A673 (cell line): Measurements from ENCODE around the gene RAB3D. TPM values are rescaled to one million over a fixed set of nuclear protein-coding genes. Genes with fewer than 3 reads are reported as not detected.
A peak's percentile ranks its signal among the peaks of the same experiment; 100 is the strongest.

Source experiments
- BruUV-seq: library from RNA; stranded (reverse); fragments of 400-500 nt; replicated peaks from 2 replicates; lab custom pipeline; 2021; lab: Mats Ljungman, UMichigan
- CTCF ChIA-PET: fragments of 300-600 bp; sonication (Branson Sonifier 250); formaldehyde crosslinking; loops from one replicate; lab custom pipeline; 2022; ENCODE audit warnings: antibody characterized with exemption; lab: Charles Lee
- POLR2A ChIA-PET: fragments of 300-600 bp; sonication (Branson Sonifier 250); formaldehyde crosslinking; loops from one replicate; lab custom pipeline; 2022; ENCODE audit warnings: antibody characterized with exemption; ENCODE audit not compliant: low non-redundant PET; lab: Charles Lee
- DNase-seq: peaks from one replicate; pipeline ENCODE4 v3.0.0-alpha.2; 2015; ENCODE audit warnings: low spot score
- H3K27ac ChIP-seq: fragments of 200-600 bp; sonication (generic); 2 replicates; pipeline ENCODE4 v1.5.1; 2016; ENCODE audit warnings: mixed run types, low read depth, mild to moderate bottlenecking, mixed read lengths, antibody characterized with exemption, low read length; ENCODE audit not compliant: poor library complexity, severe bottlenecking
- H3K27me3 ChIP-seq: fragments of 200-600 bp; sonication (generic); replicated peaks from 2 replicates; pipeline ENCODE4 v1.6.1; 2017; ENCODE audit warnings: mixed run types, low read depth, mild to moderate bottlenecking, mixed read lengths, antibody characterized with exemption, low read length; ENCODE audit not compliant: insufficient read depth, poor library complexity
- H3K36me3 ChIP-seq: fragments of 200-600 bp; sonication (generic); 2 replicates; pipeline ENCODE4 v1.6.1; 2016; ENCODE audit warnings: mixed run types, mild to moderate bottlenecking, mixed read lengths, antibody characterized with exemption, low read length; ENCODE audit not compliant: insufficient read depth, poor library complexity, severe bottlenecking
- H3K4me1 ChIP-seq: fragments of 200-600 bp; sonication (generic); 2 replicates; pipeline ENCODE4 v1.6.1; 2017; ENCODE audit warnings: mixed run types, mild to moderate bottlenecking, mixed read lengths, antibody characterized with exemption, low read length; ENCODE audit not compliant: insufficient read depth, poor library complexity, severe bottlenecking
- H3K4me3 ChIP-seq: fragments of 200-600 bp; sonication (generic); 2 replicates; pipeline ENCODE4 v1.5.1; 2016; ENCODE audit warnings: low read depth, mixed run types, mild to moderate bottlenecking, mixed read lengths, low read length; ENCODE audit not compliant: poor library complexity, severe bottlenecking
- H3K9me3 ChIP-seq: fragments of 200-600 bp; sonication (generic); 2 replicates; pipeline ENCODE4 v1.6.1; 2016; ENCODE audit warnings: mixed run types, low read depth, mild to moderate bottlenecking, mixed read lengths, antibody characterized with exemption, low read length; ENCODE audit not compliant: poor library complexity, severe bottlenecking
- EZH2 ChIP-seq: fragments of 200-600 bp; sonication (generic); IDR thresholded peaks from 2 replicates; pipeline ENCODE4 v1.6.1; 2017; ENCODE audit warnings: borderline replicate concordance, low read depth, mild to moderate bottlenecking, mixed read lengths, antibody characterized with exemption, low read length; ENCODE audit not compliant: poor library complexity, severe bottlenecking
- intact Hi-C: fragments of 100-400 bp; cut with micrococcal nuclease; formaldehyde crosslinking; loops from one replicate; pipeline ENCODE4 v1.10.0; 2022; ENCODE audit not compliant: unreplicated experiment
- total RNA-seq: library from RNA; stranded (reverse); gene quantifications from 2 replicates; pipeline ENCODE4 v1.2.3, GENCODE V29; 2021
- TF ChIP-seq, protein P1 (sequence below): fragments of 300-800, 200-600 bp; sonication (generic); conservative IDR thresholded peaks from 2 replicates; pipeline ENCODE4 v1.5.1; 2017; ENCODE audit warnings: low read depth, mild to moderate bottlenecking, antibody characterized with exemption, low read length, moderate library complexity, mixed read lengths

RAB3D gene
- total RNA-seq, 1 experiment from 2014 or later = 25.4 TPM

DNA sequence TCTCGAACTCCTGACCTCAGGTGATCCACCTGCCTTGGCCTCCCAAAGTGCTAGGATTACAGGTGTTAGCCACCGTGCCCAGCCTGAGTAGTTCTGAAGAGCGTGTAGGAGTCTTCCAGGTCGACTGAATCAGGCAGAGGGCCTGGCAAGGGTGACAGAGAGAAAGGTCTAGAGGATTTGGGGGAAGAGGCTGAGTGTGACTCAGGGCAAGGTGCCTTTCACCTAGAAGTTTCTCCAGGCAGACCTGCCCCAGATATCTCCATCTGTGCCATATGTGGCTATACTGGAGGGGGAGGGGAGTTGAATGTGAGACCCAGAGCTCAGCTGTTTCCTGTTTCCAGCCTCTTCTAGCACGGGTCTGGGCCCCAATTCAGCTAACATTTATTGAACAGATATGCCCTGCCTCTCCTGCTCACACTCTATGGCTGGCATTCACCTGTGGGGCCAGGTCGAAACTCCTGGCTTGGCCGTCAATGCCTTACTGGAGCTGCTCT is 8.1 kb upstream of the RAB3D start:
- H3K4me1 ChIP-seq = peaks cover 14% of the 10 kb centered on the region
- BruUV-seq = no TSS peak
- no peaks in the 10 kb centered on the region for H3K9me3 ChIP-seq
- CTCF ChIA-PET = no interaction called here
- peaks cover under 1% of the 10 kb centered on the region for H3K36me3 ChIP-seq
- DNase-seq = no peak
- intact Hi-C loops = no loop called here
- H3K4me3 ChIP-seq = no peak overlapping the region
- H3K27me3 ChIP-seq = no peaks in the 10 kb centered on the region
- POLR2A ChIA-PET = no interaction called here
- TF ChIP-seq, protein P1, sequence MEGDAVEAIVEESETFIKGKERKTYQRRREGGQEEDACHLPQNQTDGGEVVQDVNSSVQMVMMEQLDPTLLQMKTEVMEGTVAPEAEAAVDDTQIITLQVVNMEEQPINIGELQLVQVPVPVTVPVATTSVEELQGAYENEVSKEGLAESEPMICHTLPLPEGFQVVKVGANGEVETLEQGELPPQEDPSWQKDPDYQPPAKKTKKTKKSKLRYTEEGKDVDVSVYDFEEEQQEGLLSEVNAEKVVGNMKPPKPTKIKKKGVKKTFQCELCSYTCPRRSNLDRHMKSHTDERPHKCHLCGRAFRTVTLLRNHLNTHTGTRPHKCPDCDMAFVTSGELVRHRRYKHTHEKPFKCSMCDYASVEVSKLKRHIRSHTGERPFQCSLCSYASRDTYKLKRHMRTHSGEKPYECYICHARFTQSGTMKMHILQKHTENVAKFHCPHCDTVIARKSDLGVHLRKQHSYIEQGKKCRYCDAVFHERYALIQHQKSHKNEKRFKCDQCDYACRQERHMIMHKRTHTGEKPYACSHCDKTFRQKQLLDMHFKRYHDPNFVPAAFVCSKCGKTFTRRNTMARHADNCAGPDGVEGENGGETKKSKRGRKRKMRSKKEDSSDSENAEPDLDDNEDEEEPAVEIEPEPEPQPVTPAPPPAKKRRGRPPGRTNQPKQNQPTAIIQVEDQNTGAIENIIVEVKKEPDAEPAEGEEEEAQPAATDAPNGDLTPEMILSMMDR = no peak
- TF ChIP-seq EZH2 = no peak
- no peak overlapping the region for H3K27ac ChIP-seq

- H3K27ac ChIP-seq = peak within 1 kb of the TSS; percentile 67
- no peaks in the 10 kb centered on the region for H3K9me3 ChIP-seq
- peaks cover 4% of the 10 kb centered on the region for H3K36me3 ChIP-seq
- ChIA-PET POLR2A (interaction anchor here (1.1 kb wide), 1 partner anchor 60 kb away, joined by 5 read pairs; no protein-coding TSS in a partner anchor), CTCF (interaction anchor here (0.6 to 1.2 kb wide), 4 partner anchors 29 to 96 kb away, joined by 3 to 18 read pairs (median 3); partner anchors contain the start of gene SWSAP1)
- no peaks in the 10 kb centered on the region for H3K27me3 ChIP-seq
- DNase-seq = peak; percentile 100
- no peak for TF ChIP-seq EZH2
- TF ChIP-seq, protein P1 = 0 out of 2 replicates have a peak, but pooled peaks have one; percentile 34
- no TSS peak for BruUV-seq
- peaks cover 14% of the 10 kb centered on the region for H3K4me1 ChIP-seq
- peak within 1 kb of the TSS; percentile 69 for H3K4me3 ChIP-seq
- intact Hi-C loops = no loop called here
These were observed 6.9 kb upstream of the RAB3D start, which contains the start of the genes CCDC159 and TMEM205 for GRCh38 chr19:11346104-11346940. Gene CCDC159 (plus strand): TSS chr19:11346519. CDS start chr19:11346607, 88 bp downstream. Gene TMEM205 (minus strand): TSS chr19:11346268. CDS start chr19:11345619, 649 bp downstream.

- no peak for DNase-seq
- intact Hi-C loops = no loop called here
- Histone ChIP-seq H3K4me1 (peaks cover 14% of the 10 kb centered on the region), H3K36me3 (peaks cover 4% of the 10 kb centered on the region), H3K9me3 (no peaks in the 10 kb centered on the region), H3K27me3 (no peaks in the 10 kb centered on the region), H3K27ac (peak overlapping the region; percentile 67), H3K4me3 (peak overlapping the region; percentile 69)
- no peak for TF ChIP-seq EZH2
- TF ChIP-seq, protein P1 = no peak
- POLR2A ChIA-PET = interaction anchor here (1.1 kb wide), 1 partner anchor 59 kb away, joined by 5 read pairs; no protein-coding TSS in a partner anchor
- CTCF ChIA-PET = interaction anchor here (0.9 to 1.0 kb wide), 2 partner anchors 30 to 36 kb away, joined by 3 read pairs; partner anchors contain the start of gene SWSAP1
- no TSS peak for BruUV-seq
These were observed 5.8 kb upstream of the RAB3D start for GRCh38 chr19:11345122-11345803.
